ENCODE results near the gene PPP4R1.
"Not testable (repeated sequence)": the region's sequence is repeated elsewhere in the genome, so short reads cannot be mapped to it uniquely, and the experiment has no call there.

PPP4R1 gene, protein sequence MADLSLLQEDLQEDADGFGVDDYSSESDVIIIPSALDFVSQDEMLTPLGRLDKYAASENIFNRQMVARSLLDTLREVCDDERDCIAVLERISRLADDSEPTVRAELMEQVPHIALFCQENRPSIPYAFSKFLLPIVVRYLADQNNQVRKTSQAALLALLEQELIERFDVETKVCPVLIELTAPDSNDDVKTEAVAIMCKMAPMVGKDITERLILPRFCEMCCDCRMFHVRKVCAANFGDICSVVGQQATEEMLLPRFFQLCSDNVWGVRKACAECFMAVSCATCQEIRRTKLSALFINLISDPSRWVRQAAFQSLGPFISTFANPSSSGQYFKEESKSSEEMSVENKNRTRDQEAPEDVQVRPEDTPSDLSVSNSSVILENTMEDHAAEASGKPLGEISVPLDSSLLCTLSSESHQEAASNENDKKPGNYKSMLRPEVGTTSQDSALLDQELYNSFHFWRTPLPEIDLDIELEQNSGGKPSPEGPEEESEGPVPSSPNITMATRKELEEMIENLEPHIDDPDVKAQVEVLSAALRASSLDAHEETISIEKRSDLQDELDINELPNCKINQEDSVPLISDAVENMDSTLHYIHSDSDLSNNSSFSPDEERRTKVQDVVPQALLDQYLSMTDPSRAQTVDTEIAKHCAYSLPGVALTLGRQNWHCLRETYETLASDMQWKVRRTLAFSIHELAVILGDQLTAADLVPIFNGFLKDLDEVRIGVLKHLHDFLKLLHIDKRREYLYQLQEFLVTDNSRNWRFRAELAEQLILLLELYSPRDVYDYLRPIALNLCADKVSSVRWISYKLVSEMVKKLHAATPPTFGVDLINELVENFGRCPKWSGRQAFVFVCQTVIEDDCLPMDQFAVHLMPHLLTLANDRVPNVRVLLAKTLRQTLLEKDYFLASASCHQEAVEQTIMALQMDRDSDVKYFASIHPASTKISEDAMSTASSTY

DNA sequence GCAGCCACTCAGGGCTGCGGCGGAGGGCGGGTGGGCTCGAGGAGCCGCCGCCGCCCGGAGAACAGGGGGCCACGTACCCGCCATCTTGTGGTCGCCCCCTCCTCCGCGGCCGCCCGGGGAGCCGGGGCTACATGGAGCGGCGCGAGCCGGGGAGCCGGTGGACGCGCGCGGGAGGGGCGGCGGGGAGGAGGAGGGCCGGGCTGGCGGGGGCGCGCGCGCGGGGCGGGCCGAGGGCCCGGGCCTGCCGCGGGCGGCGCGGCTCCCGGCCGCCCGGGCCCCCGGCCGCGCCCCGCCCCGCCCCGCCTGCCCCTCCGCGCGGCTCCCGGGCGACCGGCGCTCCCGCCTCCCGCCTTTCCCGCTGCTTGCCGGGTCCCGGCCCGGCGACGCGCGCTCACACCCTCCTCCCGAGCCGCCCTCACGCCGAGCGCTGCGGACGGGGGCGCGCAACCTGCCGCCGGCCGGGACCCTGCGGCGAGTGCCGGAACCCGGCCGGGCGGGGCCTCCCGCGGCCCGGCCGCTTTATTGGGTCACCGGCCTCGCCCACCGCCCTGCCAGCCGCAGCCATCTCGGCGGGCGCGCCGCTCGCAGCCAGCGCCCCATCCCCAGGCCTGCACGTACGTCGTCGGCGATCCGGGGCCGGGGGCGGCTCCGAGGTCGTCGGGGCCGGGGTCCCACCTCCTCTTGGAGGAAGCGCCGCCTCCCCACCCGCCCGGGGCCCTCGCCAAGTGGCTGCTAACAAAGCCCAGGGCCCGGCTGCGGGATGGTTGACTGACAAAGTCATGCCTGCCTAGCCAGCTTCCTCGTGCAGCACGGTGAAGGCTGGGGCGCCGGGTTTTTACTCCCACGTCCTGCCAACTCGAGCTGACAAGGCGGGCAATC, at the start of gene PPP4R1:
TSS of gene PPP4R1 (minus strand) at position 159 of the 879 bp plus-strand sequence. CDS start at position 84, 75 bp downstream.
- DNase-seq (ENCODE audit: low read depth in 1 of 2, low spot score in 1 of 2), result peak; percentile 40 to 55

DNA sequence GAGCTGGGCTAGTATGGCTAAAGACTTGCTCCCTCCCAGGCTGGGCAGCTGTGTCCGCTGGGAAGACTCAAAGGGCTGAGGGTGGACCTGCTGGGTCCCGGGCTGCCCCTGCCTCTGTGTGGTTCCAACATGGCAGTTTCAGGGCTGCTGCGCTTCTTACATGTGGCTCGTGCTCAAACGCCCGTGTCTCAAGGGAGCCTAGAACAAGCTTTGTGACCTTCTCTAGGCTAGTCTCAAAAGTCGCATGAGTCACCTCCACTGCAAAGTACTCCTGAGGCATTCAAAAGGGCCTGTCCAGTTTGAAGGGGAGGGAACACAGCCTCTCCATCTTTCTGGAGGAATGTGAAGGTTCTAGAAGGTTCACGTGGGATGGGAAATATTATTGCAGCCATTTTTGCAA, 49.0 kb upstream of the PPP4R1 start:
- DNase-seq (ENCODE audit: low read depth in 1 of 2, low spot score in 1 of 2), result no peak

DNA sequence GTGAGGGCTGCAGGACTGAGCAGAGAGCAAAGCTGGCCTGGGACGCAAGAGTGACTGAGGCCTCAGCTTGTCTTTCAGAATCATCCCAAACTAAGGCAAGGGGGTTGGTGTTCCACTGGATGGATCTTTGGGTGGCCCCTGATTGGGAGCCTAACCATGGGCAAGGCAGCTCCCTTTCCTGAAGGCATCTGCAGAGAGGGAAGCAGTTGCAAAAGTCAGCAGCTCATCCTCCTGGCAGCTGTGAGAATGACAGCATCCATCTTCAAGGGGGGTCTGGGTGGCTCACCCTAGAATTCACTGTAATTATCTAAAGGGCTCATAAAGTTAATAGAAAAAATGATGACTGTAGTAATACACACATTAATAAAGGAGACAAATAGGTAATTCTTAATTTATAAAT, 47.2 kb upstream of the PPP4R1 start:
- DNase-seq (ENCODE audit: low read depth in 1 of 2, low spot score in 1 of 2), result no peak

DNA sequence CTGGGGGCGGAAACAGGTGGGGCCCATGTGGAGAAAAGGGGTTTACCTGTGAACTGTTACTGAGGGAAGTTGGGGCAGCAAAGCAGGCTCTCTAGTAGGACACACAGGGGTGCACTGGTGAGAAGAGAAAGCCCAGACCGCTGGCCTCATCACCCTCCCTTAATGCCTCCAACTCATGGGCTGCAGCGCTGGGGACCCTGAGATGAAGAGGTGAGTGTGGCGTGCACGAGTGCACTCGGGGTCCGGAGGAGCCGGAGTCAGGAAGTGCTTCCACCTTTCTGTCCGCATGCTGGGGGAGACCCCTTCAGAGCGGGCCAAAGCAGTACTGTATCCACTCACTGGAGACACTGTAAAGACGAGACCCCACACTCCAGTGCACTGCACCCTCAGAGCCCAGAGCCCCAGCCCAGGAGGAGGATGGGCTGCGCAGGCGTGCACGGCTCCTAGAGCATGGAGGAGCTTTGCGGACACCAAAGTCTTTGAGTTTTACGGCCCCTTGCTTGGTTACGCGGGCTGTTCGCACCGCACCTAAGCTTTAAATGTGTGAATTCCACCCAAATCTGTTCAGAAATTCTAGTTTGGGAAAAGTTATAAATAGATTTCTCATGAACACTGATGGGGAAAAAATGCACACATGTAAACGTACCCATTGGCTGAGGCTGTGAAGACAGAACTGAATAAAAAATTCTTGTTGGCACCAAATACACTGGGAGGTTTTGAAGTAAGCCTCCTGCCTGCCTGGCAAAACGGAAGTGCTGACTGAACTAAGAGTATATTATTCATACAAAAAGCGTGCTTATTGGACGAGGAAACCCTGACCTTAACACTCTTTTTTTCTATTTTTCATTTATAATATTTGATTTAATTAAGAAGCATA, 45.4 kb upstream of the PPP4R1 start:
- DNase-seq (ENCODE audit: low read depth in 1 of 2, low spot score in 1 of 2), result no peak

DNA sequence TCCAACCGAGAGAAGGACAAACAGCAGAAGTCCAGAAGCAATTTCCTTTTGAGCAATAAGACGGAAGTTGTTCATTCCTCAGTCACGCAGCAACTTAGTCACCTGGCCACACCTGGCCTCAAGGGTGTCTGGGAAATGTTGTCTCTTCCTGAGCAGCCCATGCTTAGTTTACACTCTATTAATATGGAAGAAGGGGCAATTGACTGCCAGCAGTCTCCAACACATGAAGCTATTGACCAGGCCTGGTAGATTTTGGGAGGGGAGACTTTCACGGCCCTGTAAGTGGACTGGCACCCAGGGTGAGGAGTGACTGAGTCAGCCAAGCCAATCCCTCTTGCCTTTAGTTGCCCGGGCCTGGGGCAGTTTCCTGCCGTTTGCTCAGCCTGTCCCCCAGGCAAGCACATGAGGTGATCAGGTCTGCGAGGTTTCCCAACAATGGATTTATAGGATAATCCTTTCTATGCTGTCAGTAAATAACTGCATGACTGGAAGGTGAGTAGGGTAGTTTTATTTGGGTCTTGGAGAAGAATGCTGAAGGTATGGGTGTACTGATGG, 43.8 kb upstream of the PPP4R1 start:
- no peak for DNase-seq (ENCODE audit: low read depth in 1 of 2, low spot score in 1 of 2)

DNA sequence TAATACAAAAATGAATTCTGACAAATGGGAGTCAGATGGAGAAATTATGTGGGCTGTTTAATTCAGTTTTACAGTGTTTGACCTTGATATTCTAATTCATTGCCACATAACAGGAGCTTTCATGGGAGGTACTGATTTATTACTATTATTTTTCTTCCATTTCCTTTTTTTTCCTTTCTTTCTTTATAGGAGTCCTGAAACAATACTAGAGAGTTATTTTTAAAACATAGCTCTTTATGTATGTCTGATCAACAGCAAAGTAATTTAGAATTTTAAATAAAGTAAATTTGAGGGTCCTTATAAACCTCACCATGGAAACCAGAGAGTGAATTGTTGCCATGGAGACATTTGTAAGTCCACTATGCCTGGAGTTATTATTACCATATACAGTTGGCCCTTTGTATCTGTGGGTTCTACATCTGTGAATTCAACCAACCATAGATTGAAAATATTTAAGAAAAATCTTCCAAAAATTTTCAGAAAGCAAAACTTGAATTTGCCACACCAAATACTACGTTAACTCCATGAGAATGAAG, 40.9 kb upstream of the PPP4R1 start:
- DNase-seq (ENCODE audit: low read depth in 1 of 2, low spot score in 1 of 2), result no peak

DNA sequence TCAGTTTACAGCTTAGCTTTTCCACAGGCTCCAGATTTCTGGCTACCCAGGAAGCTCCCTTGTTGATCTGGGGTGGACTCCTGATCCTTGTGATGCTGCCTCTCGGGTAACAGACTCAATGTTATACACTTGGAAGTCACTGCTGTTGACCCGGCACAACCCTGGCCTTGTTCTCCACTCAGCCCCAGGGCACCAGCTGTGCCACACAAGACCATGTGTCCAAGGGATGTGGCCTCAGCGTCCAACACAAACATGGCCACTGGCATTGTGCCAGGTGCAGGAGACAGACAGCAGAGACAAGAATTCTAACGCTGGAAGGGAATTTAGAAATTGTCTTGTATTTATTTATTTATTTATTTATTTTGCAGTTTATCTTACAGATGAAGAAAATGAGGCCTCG, 39.0 kb upstream of the PPP4R1 start:
- DNase-seq (ENCODE audit: low read depth in 1 of 2, low spot score in 1 of 2), result no peak

DNA sequence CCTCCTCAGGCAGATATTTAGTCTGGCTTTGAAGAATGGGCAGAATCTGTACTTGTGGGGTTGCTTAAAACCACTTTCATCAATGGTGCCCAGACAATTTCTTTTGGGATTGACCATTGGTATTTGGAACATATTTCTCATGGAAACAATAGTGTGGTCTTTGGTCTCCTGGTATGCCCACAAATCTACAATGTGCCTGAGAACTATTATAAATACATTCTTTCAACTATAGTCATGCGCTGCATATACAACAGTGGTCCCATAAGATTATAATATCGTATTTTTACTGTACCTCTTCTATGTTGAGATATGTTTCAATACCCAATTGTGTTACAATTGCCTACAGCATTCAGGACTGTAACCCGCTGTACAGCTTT, 34.8 kb upstream of the PPP4R1 start:
- DNase-seq (ENCODE audit: low read depth in 1 of 2, low spot score in 1 of 2), result no peak

DNA sequence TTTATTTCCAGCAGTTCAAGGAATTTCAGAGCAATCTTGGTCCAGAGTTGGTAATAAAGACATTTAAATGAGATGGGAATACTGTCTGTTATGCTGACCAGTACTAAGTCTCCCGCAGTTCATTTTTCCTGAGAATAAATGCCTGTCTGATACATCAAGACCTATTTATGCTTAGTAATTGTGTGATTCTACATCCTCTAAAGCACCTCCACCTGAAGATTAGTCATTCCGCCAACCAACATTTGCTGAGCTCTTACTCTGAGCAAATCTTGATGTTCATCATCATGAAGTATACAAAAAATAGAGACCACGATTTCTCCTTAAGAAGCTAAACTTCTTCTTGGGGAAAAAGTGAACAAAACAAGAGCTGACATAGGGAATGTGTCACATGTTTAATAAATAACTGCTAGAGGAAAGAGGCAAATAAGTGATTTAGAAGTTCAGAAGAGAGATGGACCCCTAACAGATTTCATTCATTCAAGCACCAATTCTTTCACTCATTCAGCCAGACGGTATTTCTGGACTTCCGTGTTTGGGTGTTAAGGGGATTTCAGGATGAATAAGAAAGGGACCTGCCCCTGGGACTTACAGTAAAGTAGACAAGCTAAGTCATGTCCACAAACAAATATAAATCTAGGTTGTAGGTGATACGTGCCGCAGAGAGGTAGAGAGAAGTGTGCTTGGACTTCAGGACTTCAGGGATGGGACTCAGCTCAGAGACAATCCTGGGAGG, 34.2 kb upstream of the PPP4R1 start:
- no peak for DNase-seq (ENCODE audit: low read depth in 1 of 2, low spot score in 1 of 2)

DNA sequence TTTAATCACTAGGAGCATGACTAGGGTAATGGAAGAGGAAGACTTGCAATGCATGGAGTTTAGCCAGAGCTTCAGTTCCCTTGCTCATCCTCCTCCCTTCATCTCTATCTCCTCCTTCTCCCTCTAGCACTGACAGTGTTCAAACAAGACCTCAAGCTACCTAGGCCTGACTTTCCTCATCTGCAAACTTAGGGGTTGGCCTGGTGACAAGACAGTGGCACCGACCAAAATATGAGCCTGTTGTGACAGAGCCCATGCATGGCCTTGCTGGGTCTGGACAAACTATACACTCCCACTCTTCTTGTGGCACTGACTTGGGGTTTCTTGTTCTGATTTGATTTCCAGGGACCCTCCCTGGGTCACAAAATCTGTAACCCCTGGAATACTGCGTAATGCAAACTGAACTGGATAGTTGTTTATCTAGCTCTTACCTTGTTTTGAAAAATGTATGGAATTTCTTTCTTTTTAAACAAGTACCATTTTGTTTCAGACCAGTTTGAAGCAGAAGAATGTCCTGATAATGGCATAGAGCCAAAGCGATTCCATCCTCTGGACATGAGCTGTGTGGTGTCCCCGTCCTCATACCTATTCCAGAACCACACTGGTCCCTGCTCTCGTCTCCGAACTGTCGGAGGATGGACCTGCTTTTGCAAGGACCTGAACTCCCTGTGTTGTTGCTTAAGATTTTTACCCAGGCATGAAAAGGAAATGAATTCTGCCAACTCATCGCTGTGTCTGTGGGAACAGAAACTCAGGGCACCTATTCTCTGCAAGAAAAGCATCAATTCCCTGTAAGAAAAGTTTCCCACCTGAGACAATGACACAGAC, 33.4 kb upstream of the PPP4R1 start:
- DNase-seq (ENCODE audit: low read depth in 1 of 2, low spot score in 1 of 2), result no peak

DNA sequence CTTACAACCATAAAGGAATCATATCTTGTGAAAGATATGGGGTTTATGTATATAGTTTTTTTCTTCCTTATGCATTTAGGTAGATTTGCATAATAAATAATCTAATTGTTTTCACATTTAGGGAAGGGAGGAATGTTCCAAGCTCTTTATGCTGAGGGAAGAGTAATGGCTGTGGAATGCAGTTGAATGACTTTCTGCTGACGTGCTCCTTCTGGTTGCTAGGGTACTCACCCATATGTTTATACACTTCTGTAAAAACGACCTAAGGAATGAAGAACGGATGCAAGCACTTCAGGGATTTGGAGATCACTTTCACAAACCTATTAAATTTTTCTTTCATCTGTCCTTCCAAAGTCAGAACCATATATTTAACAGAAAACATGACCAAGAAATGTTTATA, 29.2 kb upstream of the PPP4R1 start:
- DNase-seq (ENCODE audit: low read depth in 1 of 2, low spot score in 1 of 2), result no peak

DNA sequence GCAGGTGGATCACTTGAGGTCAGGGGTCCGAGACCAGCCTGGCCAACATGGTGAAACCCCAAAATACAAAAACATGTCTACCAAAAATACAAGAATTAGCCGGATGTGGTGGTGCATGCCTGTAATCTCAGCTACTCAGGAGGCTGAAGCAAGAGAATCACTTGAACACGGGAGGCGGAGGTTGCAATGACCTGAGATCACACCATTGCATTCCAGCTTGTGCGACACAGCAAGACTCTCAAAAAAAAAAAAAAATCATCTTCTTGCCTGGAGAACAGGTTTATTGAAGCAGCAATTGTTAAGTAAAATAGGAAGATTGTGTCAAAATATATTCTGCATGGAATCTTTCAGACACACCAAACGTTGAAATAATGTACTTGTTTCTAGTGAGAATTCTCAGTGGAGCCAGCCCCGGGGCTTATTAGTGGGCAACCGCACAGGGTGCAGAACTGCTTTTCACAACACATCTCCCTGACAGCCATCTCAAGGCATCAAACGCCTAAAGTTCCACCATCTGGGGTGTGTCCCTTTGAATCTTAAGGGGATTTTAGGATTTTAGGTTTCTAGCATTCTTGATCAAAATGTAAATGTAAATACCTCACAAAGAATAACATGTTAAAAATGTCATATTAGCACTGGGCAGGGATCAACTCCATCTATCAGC, 28.6 kb upstream of the PPP4R1 start:
- DNase-seq (ENCODE audit: low read depth in 1 of 2, low spot score in 1 of 2), result no peak

DNA sequence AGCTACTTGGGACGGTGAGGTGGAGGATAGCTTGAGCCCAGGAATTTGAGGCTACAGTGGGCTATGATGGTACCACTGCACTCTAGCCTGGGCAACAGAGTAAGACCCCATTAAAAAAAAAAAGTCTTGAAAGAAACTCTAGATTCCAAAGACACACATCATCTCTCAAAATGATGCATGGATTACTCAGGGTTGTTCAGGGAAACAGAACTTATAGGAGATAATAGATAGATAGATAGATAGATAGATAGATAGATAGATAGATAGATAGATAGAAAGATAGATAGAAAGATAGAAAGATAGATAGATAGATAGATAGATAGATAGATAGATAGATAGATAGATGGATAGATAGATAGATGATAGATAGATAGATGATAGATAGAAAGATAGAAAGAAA, 26.7 kb upstream of the PPP4R1 start:
- DNase-seq (ENCODE audit: low read depth in 1 of 2, low spot score in 1 of 2), result not testable (repeated sequence)

DNA sequence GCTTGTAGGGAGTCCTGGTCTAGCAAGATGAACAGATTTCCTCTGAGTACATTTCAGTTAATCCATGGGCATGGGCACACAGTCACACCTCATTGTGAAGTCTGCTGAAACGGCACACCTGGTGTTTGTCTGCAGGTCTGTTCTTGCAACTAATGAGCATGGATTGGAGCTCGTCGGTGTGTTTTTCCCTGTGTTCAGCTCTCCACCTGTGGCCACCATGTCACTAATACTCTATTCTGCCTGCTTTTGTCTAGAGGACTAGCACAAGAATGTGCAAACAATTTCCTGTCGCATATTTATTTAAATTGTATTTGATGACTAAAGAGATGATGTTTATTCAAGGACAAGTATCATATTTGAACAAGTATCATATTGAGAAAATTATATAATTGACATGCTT, 24.5 kb upstream of the PPP4R1 start:
- no peak for DNase-seq (ENCODE audit: low read depth in 1 of 2, low spot score in 1 of 2)

DNA sequence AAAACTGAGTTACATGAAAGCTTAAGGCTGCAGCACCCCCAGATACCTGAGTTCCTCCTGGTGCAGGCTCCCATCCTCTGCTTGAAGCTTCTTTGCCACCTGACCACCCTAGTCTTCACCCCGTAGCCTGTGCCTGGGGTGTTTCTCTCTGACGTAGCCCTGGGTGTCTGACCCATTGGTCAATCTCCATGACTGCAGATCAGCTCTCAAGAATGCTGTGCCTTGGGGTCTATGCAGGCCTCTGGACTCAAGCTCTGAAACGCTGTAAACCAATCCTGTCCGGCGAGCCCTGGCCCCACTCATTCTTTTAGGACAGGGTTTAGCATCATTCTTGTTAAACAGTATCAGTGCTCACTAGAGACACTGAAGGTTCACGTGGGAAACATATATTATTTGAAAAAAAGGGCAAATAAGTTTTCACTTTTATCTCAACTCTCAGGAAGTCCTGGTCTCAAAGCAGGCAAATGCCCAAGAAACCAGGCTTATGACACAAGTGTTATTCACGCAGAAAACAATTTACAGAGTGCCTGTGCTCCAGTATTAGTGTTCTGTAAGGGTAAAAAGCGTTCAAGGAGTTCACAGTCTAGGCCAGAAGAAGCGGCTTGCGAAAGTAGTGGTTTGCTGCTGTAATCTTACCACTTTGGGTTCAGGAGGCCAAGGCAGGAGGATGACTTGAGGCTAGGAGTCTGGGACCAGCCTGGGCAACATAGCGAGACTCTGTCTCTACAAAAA, 22.8 kb upstream of the PPP4R1 start:
- DNase-seq (ENCODE audit: low read depth in 1 of 2, low spot score in 1 of 2), result no peak

DNA sequence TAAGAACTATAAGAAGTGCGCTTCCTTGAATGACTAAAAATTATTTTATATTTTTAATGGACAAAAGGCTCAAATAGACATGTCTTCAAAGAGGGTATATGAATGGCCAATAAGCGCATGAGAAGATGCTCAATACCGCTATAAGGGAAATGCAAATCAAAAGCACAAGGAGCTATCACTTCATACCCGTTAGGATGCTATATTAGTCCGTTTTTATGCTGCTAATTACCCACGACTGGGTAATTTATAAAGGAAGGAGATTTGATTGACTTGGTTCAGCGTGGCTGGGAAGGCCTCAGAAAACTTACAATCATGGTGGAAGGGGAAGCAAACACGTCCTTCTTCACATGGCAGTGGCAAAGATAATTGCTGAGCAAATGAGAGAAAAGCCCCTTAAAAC, 20.5 kb upstream of the PPP4R1 start:
- no peak for DNase-seq (ENCODE audit: low read depth in 1 of 2, low spot score in 1 of 2)
